IPS-18c (cell line): Measurements from ENCODE around the gene ADAM12.
"Not testable (repeated sequence)": the region's sequence is repeated elsewhere in the genome, so short reads cannot be mapped to it uniquely, and the experiment has no call there.

ENCODE experiments used
- H3K4me3 ChIP-seq: 2 replicates; pipeline ENCODE4 v1.7.0; 2013; ENCODE audit warnings: low read depth, mild to moderate bottlenecking, low read length, moderate library complexity; ENCODE audit not compliant: insufficient read depth
- H3K9me3 ChIP-seq: one replicate; pipeline ENCODE4 v1.6.1; 2013; ENCODE audit warnings: mild to moderate bottlenecking, low read length, moderate library complexity; ENCODE audit not compliant: control insufficient read depth, insufficient read depth

Gene ADAM12

GRCh38 chr10:126065751-126066377, 322.4 kb downstream of the ADAM12 start:
- Histone ChIP-seq H3K4me3 (no peak overlapping the region), H3K9me3 (peaks cover 2% of the 10 kb centered on the region)

- Histone ChIP-seq H3K9me3 (peaks cover 2% of the 10 kb centered on the region), H3K4me3 (no peak overlapping the region)
These were observed 323.8 kb downstream of the ADAM12 start for GRCh38 chr10:126064512-126064911.

GRCh38 chr10:126063353-126063791, 324.9 kb downstream of the ADAM12 start:
- H3K9me3 ChIP-seq = peaks cover 2% of the 10 kb centered on the region
- no peak overlapping the region for H3K4me3 ChIP-seq

DNA sequence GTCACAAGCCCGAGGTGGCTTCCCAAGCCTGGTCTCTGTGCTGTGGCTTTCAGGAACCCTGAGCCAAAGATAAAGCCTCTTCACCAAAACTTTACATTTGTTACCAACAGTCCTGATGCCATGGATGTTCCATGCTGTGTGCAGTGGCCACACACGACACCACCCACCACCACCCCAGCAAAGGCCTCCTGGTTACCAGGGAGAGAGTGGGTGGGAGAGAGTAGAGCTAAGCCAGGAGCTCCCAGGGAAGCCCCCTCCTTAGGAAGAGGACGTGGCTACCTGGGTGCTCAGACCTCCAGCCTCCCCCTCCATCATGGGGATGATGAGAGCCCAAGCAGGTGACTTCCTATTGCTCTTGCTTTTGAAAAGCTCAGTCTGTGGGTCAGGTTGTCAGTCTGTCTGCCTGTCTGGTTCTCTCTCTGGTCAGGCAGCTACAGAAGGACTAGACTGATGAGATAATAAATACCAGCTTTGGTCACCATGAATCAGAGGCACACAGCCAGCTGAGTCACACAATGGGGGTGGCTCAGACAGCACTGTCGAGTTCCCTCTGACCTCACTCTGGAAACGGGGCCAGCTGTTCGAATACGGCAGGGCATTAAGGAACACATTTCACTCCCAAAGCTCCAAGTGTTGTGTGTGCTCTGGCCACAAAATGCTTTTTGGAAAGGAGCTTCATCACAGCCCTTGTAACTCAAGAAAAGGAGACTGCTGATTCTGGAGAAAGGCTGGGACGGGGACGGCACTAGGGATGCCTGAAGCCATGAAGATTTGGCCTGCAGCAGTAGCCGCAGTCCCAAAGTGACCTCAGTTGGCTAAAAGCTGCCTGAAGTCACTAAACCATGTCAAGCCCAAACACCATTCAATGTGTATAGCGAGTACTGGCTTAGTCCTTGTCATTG, 325.9 kb downstream of the ADAM12 start:
- no peak overlapping the region for H3K4me3 ChIP-seq
- peaks cover 2% of the 10 kb centered on the region for H3K9me3 ChIP-seq

DNA sequence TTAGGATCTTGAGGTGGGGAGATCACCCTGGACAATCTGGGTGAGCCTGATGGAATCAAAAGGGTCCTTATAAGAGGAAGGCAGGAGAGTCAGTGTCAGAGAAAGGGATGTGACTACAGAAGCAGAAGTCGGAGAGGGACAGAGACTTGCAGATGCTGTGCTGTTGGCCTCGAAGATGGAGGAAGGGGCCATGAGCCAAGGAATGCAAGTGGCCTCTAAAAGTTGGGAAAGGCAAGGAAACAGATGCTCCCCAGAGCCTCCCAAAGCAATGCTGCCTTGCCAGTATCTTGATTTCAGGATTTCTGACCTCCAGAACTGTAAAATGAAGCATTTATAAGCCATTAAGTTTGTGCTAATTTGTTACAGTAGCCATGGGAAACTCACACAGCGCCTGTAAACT, 326.8 kb downstream of the ADAM12 start:
- H3K9me3 ChIP-seq = peaks cover 2% of the 10 kb centered on the region

GRCh38 chr10:126060261-126060931, 327.9 kb downstream of the ADAM12 start:
- peaks cover 2% of the 10 kb centered on the region for H3K9me3 ChIP-seq
- no peak overlapping the region for H3K4me3 ChIP-seq

More for the DNA sequence above, 326.8 kb downstream of the ADAM12 start:
- H3K4me3 ChIP-seq = no peak overlapping the region

DNA sequence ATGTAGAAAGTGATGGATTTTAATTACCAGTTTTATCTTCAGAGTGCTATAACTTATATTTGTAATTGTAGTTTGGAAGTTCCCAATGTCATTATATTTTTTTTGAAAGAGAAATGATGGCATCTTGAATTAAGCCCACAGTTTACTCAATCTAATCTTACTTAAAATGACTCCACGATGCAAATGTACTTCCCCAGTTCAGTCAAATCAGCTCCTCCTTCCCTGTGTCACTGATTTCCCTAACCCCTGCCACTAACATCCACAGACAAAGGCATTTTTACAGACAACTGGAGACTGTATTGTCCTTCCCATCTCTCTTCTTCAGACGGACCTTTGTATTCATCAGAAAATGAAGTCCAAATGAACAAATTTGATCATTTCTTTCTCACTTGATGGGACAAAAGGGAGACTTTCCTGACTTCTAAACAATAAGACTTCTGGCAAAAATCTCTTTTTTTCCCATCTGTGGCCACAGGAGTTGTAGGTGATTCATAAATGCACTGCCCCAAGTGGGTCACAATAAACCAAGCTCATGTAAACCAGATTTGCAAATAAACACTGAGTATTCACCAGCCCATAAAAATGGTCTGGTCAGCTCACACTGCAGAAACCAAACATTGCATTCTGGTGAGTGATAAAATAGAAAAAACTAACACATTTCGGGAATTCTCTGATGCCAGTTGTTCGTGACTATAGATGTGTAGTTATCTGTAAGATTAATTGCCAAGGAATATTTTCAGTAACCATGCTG, 329.0 kb downstream of the ADAM12 start:
- peaks cover 2% of the 10 kb centered on the region for H3K9me3 ChIP-seq
- H3K4me3 ChIP-seq = no peak overlapping the region

DNA sequence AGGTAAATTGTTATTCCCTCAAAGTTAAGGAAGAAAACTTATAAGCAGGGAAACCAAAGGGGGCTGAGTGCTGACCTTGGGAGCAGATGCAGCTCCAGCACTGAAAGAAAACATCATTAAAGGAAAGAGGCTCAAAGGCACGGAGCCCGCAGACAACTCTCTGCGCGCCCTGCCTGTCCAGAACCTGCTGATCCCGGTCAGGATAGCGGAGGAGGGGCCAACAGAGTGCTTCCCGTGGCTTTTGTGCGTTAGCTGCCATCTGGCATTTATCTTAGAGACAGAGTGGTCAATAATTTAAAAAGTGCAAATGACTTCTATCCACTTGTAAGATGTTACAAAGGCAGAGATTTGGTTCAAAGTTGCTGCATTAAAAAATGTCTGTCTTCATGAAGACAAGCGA, 329.8 kb downstream of the ADAM12 start:
- Histone ChIP-seq H3K4me3 (no peak overlapping the region), H3K9me3 (peaks cover 2% of the 10 kb centered on the region)

DNA sequence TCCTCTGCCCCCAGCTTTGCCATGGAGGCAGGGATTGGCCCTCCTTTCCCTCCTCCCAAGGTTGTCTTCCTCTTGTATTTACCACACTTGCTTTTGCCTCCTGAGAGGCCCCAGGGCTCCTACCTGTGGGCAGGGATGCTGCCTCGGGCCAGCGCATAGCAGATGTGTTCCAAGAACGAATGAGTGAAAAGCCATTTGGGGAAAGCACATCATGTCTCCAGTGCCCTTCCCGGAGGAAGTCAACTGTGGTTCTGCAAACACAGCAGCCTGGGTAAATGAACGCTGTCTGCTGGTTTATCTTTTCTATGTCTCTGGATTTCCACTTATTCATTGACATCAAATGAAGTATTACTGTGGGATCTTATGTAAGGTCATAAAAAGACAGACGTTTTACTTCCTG, 330.2 kb downstream of the ADAM12 start:
- no peak overlapping the region for H3K4me3 ChIP-seq
- peaks cover 2% of the 10 kb centered on the region for H3K9me3 ChIP-seq

- H3K4me3 ChIP-seq = no peak overlapping the region
- peaks cover 2% of the 10 kb centered on the region for H3K9me3 ChIP-seq
These were observed 330.8 kb downstream of the ADAM12 start for GRCh38 chr10:126057494-126057893.

DNA sequence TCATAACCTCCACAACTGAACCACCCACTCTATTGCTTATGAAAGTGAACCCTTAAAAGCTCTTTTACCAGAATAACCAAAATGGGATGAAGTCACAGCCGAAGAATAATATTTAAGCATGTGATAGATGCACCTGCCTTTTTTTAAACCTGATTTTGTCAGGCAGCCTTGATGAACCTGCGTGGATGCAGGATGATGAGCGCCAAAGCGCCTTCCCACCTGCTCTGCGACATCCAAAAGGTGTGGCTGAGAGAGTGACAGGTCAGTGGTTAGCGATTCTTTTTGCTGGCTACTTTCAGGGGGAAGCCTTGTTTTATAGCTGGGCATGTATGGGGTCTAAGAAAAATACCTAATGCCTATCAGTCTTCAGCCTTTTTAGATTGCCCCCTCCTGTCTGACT, 334.1 kb downstream of the ADAM12 start:
- H3K4me3 ChIP-seq = no peak overlapping the region

DNA sequence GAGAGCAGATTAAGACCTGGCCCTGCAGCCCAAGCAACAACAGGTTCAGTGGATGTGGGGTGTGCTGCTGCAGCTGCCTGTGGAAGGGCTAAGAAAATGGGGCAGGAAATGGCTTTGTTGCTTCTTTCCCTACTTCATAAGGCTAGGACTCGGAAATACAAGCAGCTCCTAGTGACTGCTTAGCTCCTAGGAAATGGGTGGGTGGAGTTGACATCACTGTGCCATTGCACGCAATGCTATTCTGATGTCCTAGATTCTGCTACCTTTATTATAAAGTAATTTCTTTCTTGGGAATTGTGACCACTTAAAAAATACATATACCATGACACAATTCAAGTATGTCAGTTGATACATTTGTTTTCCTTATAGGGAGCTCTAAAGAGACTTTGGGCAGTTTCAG, 336.1 kb downstream of the ADAM12 start:
- Histone ChIP-seq H3K4me3 (no peak overlapping the region), H3K9me3 (no peaks in the 10 kb centered on the region)

More for the DNA sequence above, 334.1 kb downstream of the ADAM12 start:
- no peaks in the 10 kb centered on the region for H3K9me3 ChIP-seq

DNA sequence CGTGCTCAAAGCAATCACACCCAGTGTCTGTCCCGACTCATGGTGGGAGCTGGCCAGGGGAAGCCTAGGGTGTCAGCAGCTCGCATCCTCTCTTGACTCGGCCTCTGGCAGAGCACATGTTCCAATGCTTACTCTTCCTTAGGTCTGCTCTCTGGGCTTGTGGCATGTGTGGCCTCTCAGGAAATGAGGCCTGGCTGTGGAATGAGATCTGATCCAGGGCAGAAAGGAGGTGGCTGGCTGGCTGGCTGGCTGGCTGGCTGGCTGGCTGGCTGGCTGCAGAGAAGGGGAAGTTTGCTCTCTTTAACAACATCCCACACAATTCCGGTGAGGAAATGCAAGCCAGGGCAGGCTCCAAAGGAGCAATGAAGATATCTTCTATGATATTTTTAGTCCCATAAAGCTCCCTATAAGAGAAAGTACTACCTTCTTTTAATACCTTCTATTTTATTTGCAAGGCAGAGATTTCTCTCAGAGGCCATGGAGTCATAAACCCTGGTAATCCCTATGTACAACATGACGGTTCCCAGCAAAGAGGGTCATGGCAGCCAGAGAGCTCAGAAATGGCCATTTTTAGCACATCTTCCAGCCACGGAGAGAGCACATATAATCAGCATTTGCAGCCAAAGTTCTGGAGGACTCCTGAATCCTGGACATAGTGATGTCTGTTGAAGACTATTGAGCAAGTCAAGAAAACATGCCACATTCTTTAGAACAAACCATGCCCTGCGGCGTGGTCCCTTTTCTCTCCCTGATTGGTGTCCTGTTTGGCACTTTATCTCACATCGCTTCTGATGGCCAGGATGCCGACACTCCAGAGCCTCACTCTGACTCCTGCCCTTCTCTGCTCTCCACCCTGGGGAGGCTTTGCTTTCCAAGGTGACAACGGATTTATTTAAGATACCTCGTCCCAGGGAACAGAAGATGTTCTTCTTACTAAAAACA, 338.2 kb downstream of the ADAM12 start:
- Histone ChIP-seq H3K4me3 (no peak overlapping the region), H3K9me3 (no peaks in the 10 kb centered on the region)

GRCh38 chr10:126047749-126048148, 340.5 kb downstream of the ADAM12 start:
- not testable (repeated sequence) for H3K9me3 ChIP-seq, H3K4me3 ChIP-seq

DNA sequence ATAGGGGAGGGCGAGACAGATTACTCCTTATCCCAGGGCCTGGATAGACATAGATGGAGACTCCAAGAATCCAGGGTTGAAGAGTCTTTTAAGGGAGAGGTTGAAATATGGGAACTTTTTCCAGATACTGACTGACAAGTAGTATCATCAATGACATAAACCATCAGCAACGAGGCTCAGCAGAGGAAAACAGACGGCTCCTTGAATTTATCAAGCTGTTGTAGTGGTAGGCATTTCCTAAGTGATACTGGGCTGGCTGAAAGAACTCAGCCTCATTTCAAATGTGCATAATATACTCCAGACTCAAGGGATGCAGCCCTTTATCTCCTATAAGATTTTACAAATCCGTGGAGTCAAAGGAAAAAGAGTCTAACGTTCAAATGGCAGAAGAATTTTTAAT, 341.4 kb downstream of the ADAM12 start:
- H3K4me3 ChIP-seq = no peak overlapping the region

DNA sequence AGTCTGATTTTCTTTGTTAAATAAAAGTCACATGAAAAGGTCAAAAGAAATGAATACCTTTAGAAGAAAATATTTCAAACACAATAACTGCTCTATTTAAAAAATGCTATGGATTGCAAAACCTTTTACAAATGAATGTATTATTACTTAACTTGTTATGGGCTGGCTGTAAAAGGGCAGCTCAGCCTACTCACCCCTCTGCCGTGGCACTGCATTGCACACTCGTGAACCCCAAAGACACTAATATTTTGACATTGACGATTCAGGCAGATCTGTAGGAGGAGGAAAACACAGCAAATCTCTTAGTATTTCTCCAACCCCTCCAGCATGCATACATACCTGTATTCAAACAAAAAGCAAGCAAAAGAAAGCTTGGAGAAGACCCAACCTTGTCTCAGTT, 342.4 kb downstream of the ADAM12 start:
- Histone ChIP-seq H3K9me3 (no peaks in the 10 kb centered on the region), H3K4me3 (no peak overlapping the region)

More for the DNA sequence above, 341.4 kb downstream of the ADAM12 start:
- no peaks in the 10 kb centered on the region for H3K9me3 ChIP-seq
